GM12878 (cell line): ENCODE results near the gene RALGAPA2. TPM values are rescaled to one million over a fixed set of nuclear protein-coding genes. Genes with fewer than 3 reads are reported as not detected.

ENCODE experiments used
- BHLHE40 ChIP-seq, 2 experiments: fragments of 450-650 bp in 1 of 2; IDR thresholded peaks; 2 replicates each; pipeline ENCODE4 v1.6.1; 2011 to 2017; ENCODE audit warnings: low read depth in 2 of 2, borderline replicate concordance in 1 of 2, improper control_type of control experiment in 1 of 2, low read length in 1 of 2, mild to moderate bottlenecking in 1 of 2
- CBX5 ChIP-seq: sonication (generic); IDR thresholded peaks from 2 replicates; pipeline ENCODE4 v1.6.1; 2016; ENCODE audit warnings: low read depth, moderate library complexity, mild to moderate bottlenecking, inconsistent platforms
- ESRRA ChIP-seq: IDR thresholded peaks from 2 replicates; pipeline ENCODE4 v1.6.1; 2012; ENCODE audit warnings: mild to moderate bottlenecking, low read length, improper control_type of control experiment
- FOS ChIP-seq: IDR thresholded peaks from 3 replicates; pipeline ENCODE4 v1.6.1; 2011; ENCODE audit warnings: borderline replicate concordance; ENCODE audit not compliant: insufficient read length; ENCODE audit errors: extremely low read depth
- FOXM1 ChIP-seq: IDR thresholded peaks from 2 replicates; pipeline ENCODE4 v1.6.1; 2012; ENCODE audit warnings: low read depth, mild to moderate bottlenecking, inconsistent platforms, low read length, moderate library complexity
- IRF3 ChIP-seq: fragments of 450-650 bp; IDR thresholded peaks from 2 replicates; pipeline ENCODE4 v1.6.1; 2014; ENCODE audit warnings: mild to moderate bottlenecking
- MEF2B ChIP-seq: fragments of 450-650 bp; IDR thresholded peaks from 2 replicates; pipeline ENCODE4 v1.6.1; 2018; ENCODE audit warnings: mild to moderate bottlenecking, moderate library complexity; ENCODE audit not compliant: partially characterized antibody, poor library complexity, severe bottlenecking
- MXI1 ChIP-seq: fragments of 150-350 bp; IDR thresholded peaks from 2 replicates; pipeline ENCODE4 v1.6.1; 2011; ENCODE audit warnings: low read depth, mild to moderate bottlenecking, inconsistent platforms, low read length, improper control_type of control experiment
- MYC ChIP-seq: IDR thresholded peaks from 2 replicates; pipeline ENCODE4 v1.6.1; 2011; ENCODE audit warnings: mild to moderate bottlenecking, low read length, moderate library complexity, inconsistent platforms; ENCODE audit not compliant: insufficient read depth, insufficient replicate concordance, insufficient read length, severe bottlenecking
- NFYB ChIP-seq: IDR thresholded peaks from 2 replicates; pipeline ENCODE4 v1.6.1; 2011; ENCODE audit warnings: low read depth, mild to moderate bottlenecking, low read length, improper control_type of control experiment, moderate library complexity; ENCODE audit not compliant: insufficient read depth
- NR2F1 ChIP-seq: fragments of 450-650 bp; conservative IDR thresholded peaks from 2 replicates; pipeline ENCODE4 v1.6.1; 2017; ENCODE audit warnings: mild to moderate bottlenecking
- POLR2A ChIP-seq: IDR thresholded peaks from 2 replicates; pipeline ENCODE4 v1.6.1; 2011; ENCODE audit warnings: low read depth, mild to moderate bottlenecking, low read length
- RBBP5 ChIP-seq: fragments of 200-600 bp; sonication (generic); conservative IDR thresholded peaks from 2 replicates; pipeline ENCODE4 v1.6.1; 2016
- SIX5 ChIP-seq: IDR thresholded peaks from 2 replicates; pipeline ENCODE4 v1.6.1; 2011; ENCODE audit warnings: mild to moderate bottlenecking, low read depth, low read length, moderate library complexity; ENCODE audit not compliant: severe bottlenecking
- SPI1 ChIP-seq: IDR thresholded peaks from 2 replicates; pipeline ENCODE4 v1.6.1; 2011; ENCODE audit warnings: low read depth, mild to moderate bottlenecking, low read length, moderate library complexity, borderline replicate concordance; ENCODE audit not compliant: insufficient read depth
- SRF ChIP-seq, 2 experiments: IDR thresholded peaks; 2 replicates each; pipeline ENCODE4 v1.6.1; 2011; ENCODE audit warnings: low read depth in 2 of 2, low read length in 2 of 2, mild to moderate bottlenecking in 1 of 2, moderate library complexity in 1 of 2
- STAT3 ChIP-seq: IDR thresholded peaks from 2 replicates; pipeline ENCODE4 v1.6.1; 2011; ENCODE audit warnings: low read depth, low read length, improper control_type of control experiment
- SUPT20H ChIP-seq: IDR thresholded peaks from 2 replicates; pipeline ENCODE4 v1.6.1; 2011; ENCODE audit warnings: low read depth, mild to moderate bottlenecking, low read length, moderate library complexity, borderline replicate concordance; ENCODE audit not compliant: control insufficient read depth
- TARDBP ChIP-seq: IDR thresholded peaks from 2 replicates; pipeline ENCODE4 v1.6.1; 2016; ENCODE audit warnings: borderline replicate concordance
- ZNF207 ChIP-seq: fragments of 450-650 bp; IDR thresholded peaks from 2 replicates; pipeline ENCODE4 v1.6.1; 2014; ENCODE audit warnings: antibody characterized with exemption, mild to moderate bottlenecking, borderline replicate concordance
- ZNF592 ChIP-seq: fragments of 450-650 bp; IDR thresholded peaks from 2 replicates; pipeline ENCODE4 v1.6.1; 2017; ENCODE audit warnings: mild to moderate bottlenecking, moderate library complexity
- ZNF687 ChIP-seq: fragments of 450-650 bp; IDR thresholded peaks from 2 replicates; pipeline ENCODE4 v1.6.1; 2017; ENCODE audit warnings: mild to moderate bottlenecking, moderate library complexity
- polyA plus RNA-seq, 11 experiments: library from polyadenylated mRNA; depleted of rRNA in 4 of 11; unstranded in 6 of 11; stranded (reverse) in 5 of 11; fragments of >200 nt; fragmentation: Nextera tagmentation in 4 of 11; fragmentation: Illumina TruSeq in 1 of 11; extraction: Ambion mirVana in 4 of 11; extraction: Trizol in 1 of 11; gene quantifications; 1 replicate in 1 of 11; 2 replicates in 10 of 11; pipeline versions ENCODE4 v1.2.1 to v1.2.3, GENCODE V29; 2011 to 2016; ENCODE audit warnings: inconsistent platforms in 2 of 11, missing spikeins in 2 of 11, low read depth in 1 of 11
- total RNA-seq, 4 experiments: library from RNA; depleted of rRNA in 3 of 4; stranded (reverse); fragments of >200 nt in 3 of 4; fragmentation: Illumina TruSeq in 1 of 4; extraction: Trizol in 1 of 4; gene quantifications; 2 replicates each; pipeline versions ENCODE4 v1.2.1 to v1.2.3, GENCODE V29; 2013 to 2021

The RALGAPA2 gene
- total and polyA plus RNA-seq, 10 of the 15 experiments (the other 5 are each of a cell fraction or from before 2014, with no cell fraction given) = 2.9 to 29.4 (median 19.6) TPM

GRCh38 chr20:20452254-20452676, 260.2 kb downstream of the RALGAPA2 start (continued):
- TF ChIP-seq ZNF687 (peak; percentile 85), SPI1 (no peak), NR2F1 (peak; percentile 55; the same call in 1 of the 2 replicates), ZNF592 (no peak), RBBP5 (no peak), FOXM1 (no peak; the same call in 1 of the 2 replicates), POLR2A (peak; percentile 72), MEF2B (peak; percentile 22), SIX5 (no peak), CBX5 (no peak), MYC (no peak), MXI1 (peak; percentile 98), ESRRA (no peak), NFYB (no peak), SUPT20H (no peak), IRF3 (no peak), SRF (IDR thresholded peaks at IDR 0.05; ENCODE audit: low read depth in 2 of 2, low read length in 2 of 2) (0 out of 4 replicates have a peak, but pooled peaks of 1 of the 2 experiments have one; percentile 24), FOS (no peak), ZNF207 (no peak), BHLHE40 (IDR thresholded peaks at IDR 0.05; ENCODE audit: borderline replicate concordance in 1 of 2, low read depth in 2 of 2, low read length in 1 of 2) (0 out of 4 replicates have a peak, but pooled peaks of 1 of the 2 experiments have one; percentile 26), TARDBP (no peak), STAT3 (no peak)
